Osteoblast (primary cell): ENCODE results near the gene SLC9C1. TPM values are rescaled to one million over a fixed set of nuclear protein-coding genes. Genes with fewer than 3 reads are reported as not detected.
"Not testable (repeated sequence)": the region's sequence is repeated elsewhere in the genome, so short reads cannot be mapped to it uniquely, and the experiment has no call there.

Source experiments
- DNase-seq: peaks from one replicate; pipeline ENCODE4 v3.0.0; 2011; ENCODE audit warnings: low spot score, mixed read lengths; ENCODE audit not compliant: insufficient read length; ENCODE audit errors: missing footprints
- H2AFZ ChIP-seq: 2 replicates; pipeline ENCODE4 v1.6.0; 2011; ENCODE audit warnings: mild to moderate bottlenecking, low read length
- H3K27ac ChIP-seq: 2 replicates; pipeline ENCODE4 v1.5.1; 2011; ENCODE audit warnings: mild to moderate bottlenecking, low read depth, low read length, moderate library complexity
- H3K27me3 ChIP-seq: 2 replicates; pipeline ENCODE4 v1.6.0; 2012; ENCODE audit warnings: mild to moderate bottlenecking, control low read depth, inconsistent platforms, low read length, moderate library complexity; ENCODE audit not compliant: insufficient read depth
- H3K36me3 ChIP-seq: 2 replicates; pipeline ENCODE4 v1.5.1; 2011; ENCODE audit warnings: mild to moderate bottlenecking, low read length, control low read depth, moderate library complexity; ENCODE audit not compliant: insufficient read depth
- H3K4me1 ChIP-seq: 2 replicates; pipeline ENCODE4 v1.5.1; 2011; ENCODE audit warnings: mild to moderate bottlenecking, low read length, control low read depth, moderate library complexity; ENCODE audit not compliant: insufficient read depth
- H3K4me2 ChIP-seq: 2 replicates; pipeline ENCODE4 v1.6.0; 2011; ENCODE audit warnings: mild to moderate bottlenecking, low read length; ENCODE audit not compliant: insufficient read depth
- H3K4me3 ChIP-seq: fragments of 200-600 bp; sonication (generic); 3 replicates; pipeline ENCODE4 v1.5.1; 2012; ENCODE audit warnings: mild to moderate bottlenecking, low read length, inconsistent platforms; ENCODE audit not compliant: insufficient read depth
- H3K79me2 ChIP-seq: 2 replicates; pipeline ENCODE4 v1.6.0; 2012; ENCODE audit warnings: mild to moderate bottlenecking, low read length, control low read depth, inconsistent platforms; ENCODE audit not compliant: insufficient read depth
- H3K9me3 ChIP-seq: 2 replicates; pipeline ENCODE4 v1.5.1; 2011; ENCODE audit warnings: low read depth, low read length, control low read depth
- H4K20me1 ChIP-seq: 2 replicates; pipeline ENCODE4 v1.6.0; 2012; ENCODE audit warnings: mild to moderate bottlenecking, low read length, control low read depth; ENCODE audit not compliant: insufficient read depth
- total RNA-seq: library from RNA; depleted of rRNA; stranded (reverse); fragments of >200 nt; gene quantifications from 2 replicates; pipeline ENCODE4 v1.2.3, GENCODE V29; 2012
- TF ChIP-seq, protein P1 (sequence below): IDR thresholded peaks from 2 replicates; pipeline ENCODE4 v1.5.1; 2011; ENCODE audit warnings: mild to moderate bottlenecking, low read depth, low read length, moderate library complexity; ENCODE audit errors: extremely low read depth

The SLC9C1 gene
- total RNA-seq, 1 donor: not detected

DNA sequence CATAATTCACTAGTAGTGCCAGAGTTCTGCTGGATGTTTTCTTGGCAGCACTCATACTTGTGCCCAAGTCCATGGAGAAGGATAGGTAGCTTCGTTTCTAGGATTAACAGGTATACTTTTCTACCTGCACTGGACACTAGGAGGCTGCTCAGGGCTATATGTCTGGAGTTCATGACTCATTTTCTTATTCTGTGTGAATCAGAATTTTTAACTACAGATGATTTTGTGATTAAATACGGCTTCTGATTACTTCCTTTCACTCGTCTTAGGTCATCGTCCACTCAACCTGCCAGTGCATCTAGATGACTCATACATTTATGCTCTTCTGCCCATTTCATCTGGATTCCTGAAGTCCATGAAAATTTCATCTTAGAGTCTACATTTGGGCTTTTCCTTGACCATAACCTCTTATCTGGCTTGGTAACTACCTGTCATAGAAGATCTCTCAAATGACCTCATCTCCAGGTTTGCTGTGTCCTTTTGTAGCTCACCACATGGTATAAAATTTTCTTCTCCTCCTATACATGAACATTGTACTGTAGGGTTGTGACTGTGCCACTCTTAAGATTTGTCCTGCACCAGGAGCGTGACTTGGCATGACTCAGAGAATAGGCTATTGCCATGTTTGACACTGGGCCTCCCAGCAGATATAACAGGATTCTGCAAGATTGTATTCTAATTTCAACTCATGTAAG lies 94.2 kb downstream of the SLC9C1 start:
- no peaks in the 10 kb centered on the region for H3K27me3 ChIP-seq
- H3K4me3 ChIP-seq: no peak overlapping the region
- H3K36me3 ChIP-seq: no peaks in the 10 kb centered on the region
- H4K20me1 ChIP-seq: no peaks in the 10 kb centered on the region
- H3K4me2 ChIP-seq: no peak overlapping the region
- H3K27ac ChIP-seq: no peak overlapping the region
- TF ChIP-seq, protein P1, sequence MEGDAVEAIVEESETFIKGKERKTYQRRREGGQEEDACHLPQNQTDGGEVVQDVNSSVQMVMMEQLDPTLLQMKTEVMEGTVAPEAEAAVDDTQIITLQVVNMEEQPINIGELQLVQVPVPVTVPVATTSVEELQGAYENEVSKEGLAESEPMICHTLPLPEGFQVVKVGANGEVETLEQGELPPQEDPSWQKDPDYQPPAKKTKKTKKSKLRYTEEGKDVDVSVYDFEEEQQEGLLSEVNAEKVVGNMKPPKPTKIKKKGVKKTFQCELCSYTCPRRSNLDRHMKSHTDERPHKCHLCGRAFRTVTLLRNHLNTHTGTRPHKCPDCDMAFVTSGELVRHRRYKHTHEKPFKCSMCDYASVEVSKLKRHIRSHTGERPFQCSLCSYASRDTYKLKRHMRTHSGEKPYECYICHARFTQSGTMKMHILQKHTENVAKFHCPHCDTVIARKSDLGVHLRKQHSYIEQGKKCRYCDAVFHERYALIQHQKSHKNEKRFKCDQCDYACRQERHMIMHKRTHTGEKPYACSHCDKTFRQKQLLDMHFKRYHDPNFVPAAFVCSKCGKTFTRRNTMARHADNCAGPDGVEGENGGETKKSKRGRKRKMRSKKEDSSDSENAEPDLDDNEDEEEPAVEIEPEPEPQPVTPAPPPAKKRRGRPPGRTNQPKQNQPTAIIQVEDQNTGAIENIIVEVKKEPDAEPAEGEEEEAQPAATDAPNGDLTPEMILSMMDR: no peak
- H2AFZ ChIP-seq: no peak overlapping the region
- H3K9me3 ChIP-seq: no peaks in the 10 kb centered on the region
- no peaks in the 10 kb centered on the region for H3K4me1 ChIP-seq
- no peaks in the 10 kb centered on the region for H3K79me2 ChIP-seq
- DNase-seq: no peak

DNA sequence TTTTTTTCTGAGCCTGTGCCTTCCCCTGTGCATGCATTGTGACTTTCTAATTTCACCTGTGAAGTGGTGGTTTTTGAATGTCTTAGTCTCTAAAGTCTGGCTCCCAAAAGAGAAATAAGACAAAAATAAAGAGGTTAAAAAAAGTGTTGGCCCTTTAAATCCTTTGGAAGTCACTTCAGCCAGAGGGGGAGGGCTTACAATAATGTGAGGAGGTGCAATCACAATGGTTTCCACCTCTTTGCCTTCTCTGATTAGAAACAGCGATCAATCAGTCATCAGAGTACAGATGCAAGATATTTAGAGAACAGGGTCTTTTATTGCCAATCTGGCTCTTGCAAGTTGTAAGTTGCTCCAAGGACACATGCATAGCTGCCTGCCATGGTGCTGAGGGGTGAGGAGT lies 96.9 kb downstream of the SLC9C1 start:
- Histone ChIP-seq H4K20me1 (no peaks in the 10 kb centered on the region), H3K4me1 (no peaks in the 10 kb centered on the region), H3K4me2 (no peak overlapping the region), H3K9me3 (no peaks in the 10 kb centered on the region), H2AFZ (no peak overlapping the region), H3K27me3 (no peaks in the 10 kb centered on the region), H3K4me3 (no peak overlapping the region), H3K79me2 (no peaks in the 10 kb centered on the region), H3K27ac (no peak overlapping the region), H3K36me3 (no peaks in the 10 kb centered on the region)
- no peak for DNase-seq
- TF ChIP-seq, protein P1: no peak

DNA sequence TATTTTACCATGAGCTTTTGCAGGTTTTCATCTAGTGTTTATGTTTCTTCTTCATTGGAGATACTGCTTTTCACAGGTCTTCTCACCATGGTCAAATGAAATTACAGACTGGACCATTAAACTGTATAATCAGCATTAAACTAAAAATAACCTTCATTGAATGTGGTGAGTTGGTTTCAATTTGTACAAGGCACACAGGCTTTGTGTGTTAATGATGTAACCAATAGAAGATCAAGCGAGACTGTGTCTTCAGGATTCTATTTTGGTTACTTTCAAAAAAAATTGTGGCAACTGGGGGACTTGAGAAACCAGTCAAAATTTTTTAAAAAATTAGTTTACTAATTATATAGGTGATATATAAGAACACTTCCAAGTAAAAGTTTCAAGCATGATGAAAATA lies 106.7 kb downstream of the SLC9C1 start:
- Histone ChIP-seq H3K4me1 (no peaks in the 10 kb centered on the region), H3K27ac (no peak overlapping the region), H3K4me3 (no peak overlapping the region), H4K20me1 (no peaks in the 10 kb centered on the region), H3K36me3 (no peaks in the 10 kb centered on the region), H3K27me3 (no peaks in the 10 kb centered on the region), H3K9me3 (no peaks in the 10 kb centered on the region), H2AFZ (no peak overlapping the region), H3K4me2 (no peak overlapping the region), H3K79me2 (no peaks in the 10 kb centered on the region)
- TF ChIP-seq, protein P1: no peak
- DNase-seq: no peak

DNA sequence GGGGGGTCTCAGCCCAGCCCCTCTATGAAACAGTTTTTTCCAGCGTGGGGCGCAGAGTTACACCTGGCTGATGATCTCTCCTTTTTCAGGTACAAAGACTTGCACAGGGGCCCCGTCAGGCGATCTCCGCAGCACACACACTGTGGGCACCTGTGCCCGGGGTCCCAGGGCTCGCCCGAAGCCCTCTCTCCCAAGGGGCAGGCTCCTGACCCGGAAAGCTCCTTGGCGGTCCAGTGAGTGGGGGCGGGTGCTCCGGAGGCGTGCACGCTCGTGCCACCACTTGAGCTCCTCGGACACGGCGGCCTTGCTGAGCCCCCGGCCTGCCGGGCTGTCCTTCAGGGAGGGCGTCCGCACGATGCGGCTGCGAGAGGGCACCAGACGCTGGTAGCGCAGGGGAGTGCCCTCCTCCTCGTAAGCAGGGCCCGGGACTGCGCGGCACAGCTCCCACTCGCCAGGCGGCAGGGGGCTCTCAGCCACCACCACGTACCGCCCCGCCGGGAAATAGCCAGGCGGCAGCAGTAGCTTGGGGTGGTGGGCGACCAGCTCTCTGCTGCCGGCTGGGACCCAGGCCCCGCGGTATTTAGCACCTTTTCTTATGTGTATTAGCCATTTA lies 108.5 kb downstream of the SLC9C1 start:
- not testable (repeated sequence) for H3K4me1 ChIP-seq, H3K9me3 ChIP-seq, H3K27me3 ChIP-seq, H2AFZ ChIP-seq, H3K4me3 ChIP-seq, H3K36me3 ChIP-seq, H4K20me1 ChIP-seq, DNase-seq, H3K27ac ChIP-seq, H3K79me2 ChIP-seq
- H3K4me2 ChIP-seq: peak overlapping the region; percentile 36
